Mucosa of descending colon (tissue), 3 donors: ENCODE results near the gene COTL1. TPM values are rescaled to one million over a fixed set of nuclear protein-coding genes. Genes with fewer than 3 reads are reported as not detected.

Experiments used
- ATAC-seq: fragments of 200-7000 bp; cut with Tn5 transposase; one replicate; pipeline ENCODE4 v1.9.1; 2020; ENCODE audit warnings: mild to moderate bottlenecking, moderate library complexity
- DNase-seq, 3 donors: peaks; one replicate each; pipeline ENCODE4 v3.0.0-alpha.2; 2020
- H3K36me3 ChIP-seq: fragments of 200-600 bp; one replicate; pipeline ENCODE4 v1.8.0; 2021; ENCODE audit warnings: low read depth, mild to moderate bottlenecking
- H3K4me1 ChIP-seq: fragments of 200-600 bp; one replicate; pipeline ENCODE4 v1.8.0; 2021; ENCODE audit warnings: low read depth, mild to moderate bottlenecking
- H3K4me3 ChIP-seq: fragments of 200-600 bp; one replicate; pipeline ENCODE4 v1.8.0; 2021; ENCODE audit warnings: mild to moderate bottlenecking
- H3K9me3 ChIP-seq: fragments of 200-600 bp; one replicate; pipeline ENCODE4 v1.8.0; 2021; ENCODE audit warnings: mild to moderate bottlenecking
- intact Hi-C, 2 donors: fragments of 100-400 bp; cut with DNase I in 1 of 2; cut with micrococcal nuclease in 1 of 2; formaldehyde crosslinking; loops; one replicate each; pipeline versions ENCODE4 v1.11.0 to v1.11.1; 2022; cut with DNase I, micrococcal nuclease
- total RNA-seq, 3 donors: library from RNA; stranded (reverse); fragmentation: NEBNext Ultra II Directional in 2 of 3; extraction: Animal tissue kit (Norgen Biotek cat#: 25700) in 2 of 3; gene quantifications; one replicate each; pipeline versions ENCODE4 v1.2.1 to v1.2.4, GENCODE V29; 2021 to 2023
- TF ChIP-seq, protein P1 (sequence below): fragments of 200-600 bp; IDR thresholded peaks from one replicate; pipeline ENCODE4 v1.8.0; 2022; ENCODE audit warnings: antibody characterized with exemption, mild to moderate bottlenecking
- donor health status: DM: no; HTN: no; CAD: no; lungs with moderate emphysema.
- donor health status: DM: no; HTN: no; CAD: no.
- donor health status: DM: no; HTN: yes; CAD: no.

Gene COTL1
- total RNA-seq, 3 donors from 2014 or later: 52.8 to 120 (median 56.8) TPM

- DNase-seq (peak in 1 of 3 donors; percentile 20), ATAC-seq (no peak)
- intact Hi-C loops: no loop called here
- Histone ChIP-seq H3K36me3 (no peaks in the 10 kb centered on the region), H3K4me1 (no peaks in the 10 kb centered on the region), H3K9me3 (no peaks in the 10 kb centered on the region), H3K4me3 (no peak overlapping the region)
- TF ChIP-seq, protein P1, sequence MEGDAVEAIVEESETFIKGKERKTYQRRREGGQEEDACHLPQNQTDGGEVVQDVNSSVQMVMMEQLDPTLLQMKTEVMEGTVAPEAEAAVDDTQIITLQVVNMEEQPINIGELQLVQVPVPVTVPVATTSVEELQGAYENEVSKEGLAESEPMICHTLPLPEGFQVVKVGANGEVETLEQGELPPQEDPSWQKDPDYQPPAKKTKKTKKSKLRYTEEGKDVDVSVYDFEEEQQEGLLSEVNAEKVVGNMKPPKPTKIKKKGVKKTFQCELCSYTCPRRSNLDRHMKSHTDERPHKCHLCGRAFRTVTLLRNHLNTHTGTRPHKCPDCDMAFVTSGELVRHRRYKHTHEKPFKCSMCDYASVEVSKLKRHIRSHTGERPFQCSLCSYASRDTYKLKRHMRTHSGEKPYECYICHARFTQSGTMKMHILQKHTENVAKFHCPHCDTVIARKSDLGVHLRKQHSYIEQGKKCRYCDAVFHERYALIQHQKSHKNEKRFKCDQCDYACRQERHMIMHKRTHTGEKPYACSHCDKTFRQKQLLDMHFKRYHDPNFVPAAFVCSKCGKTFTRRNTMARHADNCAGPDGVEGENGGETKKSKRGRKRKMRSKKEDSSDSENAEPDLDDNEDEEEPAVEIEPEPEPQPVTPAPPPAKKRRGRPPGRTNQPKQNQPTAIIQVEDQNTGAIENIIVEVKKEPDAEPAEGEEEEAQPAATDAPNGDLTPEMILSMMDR: no peak
Observed at GRCh38 chr16:84540194-84540593, 77.7 kb downstream of the COTL1 start.

GRCh38 chr16:84538222-84538840 is 79.5 kb downstream of the COTL1 start:
- H3K9me3 ChIP-seq: no peaks in the 10 kb centered on the region
- no peaks in the 10 kb centered on the region for H3K36me3 ChIP-seq
- H3K4me1 ChIP-seq: no peaks in the 10 kb centered on the region
- no peak overlapping the region for H3K4me3 ChIP-seq
- intact Hi-C loops: no loop called here
- DNase-seq: no peak
- TF ChIP-seq, protein P1: no peak
- ATAC-seq: no peak

DNA sequence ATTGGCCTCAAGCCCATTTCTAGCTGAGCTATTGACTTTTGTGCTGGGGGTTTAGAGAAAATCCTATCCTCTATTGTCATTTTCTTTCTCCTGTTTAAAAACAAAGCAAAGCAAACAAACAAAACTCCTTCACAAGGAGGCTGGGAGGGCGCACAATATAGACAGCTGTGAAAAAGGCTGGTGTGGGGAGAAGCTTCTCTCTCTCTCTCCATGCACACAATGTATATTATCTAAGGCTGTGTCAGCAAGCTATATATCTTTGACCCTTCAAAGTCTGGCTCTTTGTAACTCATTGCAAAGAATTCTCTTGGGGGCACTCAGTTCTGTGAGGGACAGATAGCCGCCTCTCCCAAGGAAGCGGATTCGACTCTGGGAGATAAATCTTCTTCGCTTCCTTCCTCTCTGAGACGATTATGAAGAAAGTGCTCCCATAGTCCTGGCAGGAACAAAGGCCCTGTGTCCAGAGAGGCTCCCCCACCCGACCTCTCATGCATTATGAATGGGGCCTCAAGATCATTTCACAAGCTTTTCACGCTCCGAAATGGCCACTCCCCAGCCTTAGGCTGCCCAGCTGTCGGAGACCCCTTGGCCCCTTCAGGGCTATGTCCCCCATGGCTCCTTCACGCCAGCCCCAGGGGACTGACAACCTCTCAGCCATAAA is 80.3 kb downstream of the COTL1 start:
- DNase-seq (peak in 1 of 3 donors; percentile 15), ATAC-seq (no peak)
- intact Hi-C loops: no loop called here
- TF ChIP-seq, protein P1: no peak
- no peaks in the 10 kb centered on the region for H3K36me3 ChIP-seq
- H3K4me1 ChIP-seq: no peaks in the 10 kb centered on the region
- no peak overlapping the region for H3K4me3 ChIP-seq
- no peaks in the 10 kb centered on the region for H3K9me3 ChIP-seq

GRCh38 chr16:84535851-84536250 is 82.0 kb downstream of the COTL1 start:
- intact Hi-C loops: no loop called here
- Histone ChIP-seq H3K4me1 (no peaks in the 10 kb centered on the region), H3K36me3 (no peaks in the 10 kb centered on the region), H3K4me3 (no peak overlapping the region), H3K9me3 (no peaks in the 10 kb centered on the region)
- ATAC-seq (no peak), DNase-seq (no peak)
- TF ChIP-seq, protein P1: no peak

DNA sequence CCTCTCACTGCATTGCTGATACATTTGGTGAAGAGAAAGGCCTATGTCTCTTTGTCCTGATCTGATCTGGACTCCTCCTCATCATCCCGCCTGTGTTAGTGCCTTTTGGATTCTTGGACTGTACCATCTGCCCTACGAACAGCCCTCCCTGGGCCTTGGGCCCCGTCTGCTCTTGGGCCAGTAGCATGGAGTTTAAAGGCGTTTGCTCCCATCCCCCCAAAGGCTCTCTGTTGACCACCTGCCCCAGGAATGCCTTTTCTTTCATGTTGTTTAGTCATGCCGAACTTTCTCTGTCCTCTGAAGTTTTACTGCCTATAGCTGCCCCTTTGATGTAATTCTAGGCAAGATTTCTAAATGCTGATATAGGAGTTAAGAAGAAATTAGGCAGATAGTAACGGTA is 82.5 kb downstream of the COTL1 start:
- ATAC-seq (no peak), DNase-seq (no peak)
- Histone ChIP-seq H3K36me3 (no peaks in the 10 kb centered on the region), H3K4me3 (no peak overlapping the region), H3K4me1 (no peaks in the 10 kb centered on the region), H3K9me3 (no peaks in the 10 kb centered on the region)
- TF ChIP-seq, protein P1: no peak
- intact Hi-C loops: no loop called here
